HFFc6 (cell line): ENCODE results near the gene BCL2. TPM values are rescaled to one million over a fixed set of nuclear protein-coding genes. Genes with fewer than 3 reads are reported as not detected.

Experiments used
- DNase-seq: peaks from one replicate; pipeline ENCODE4 v3.0.0-alpha.2; 2018
- H3K27ac Mint-ChIP-seq: 2 replicates; pipeline ENCODE4 v1.8.0; 2020; ENCODE audit warnings: mild to moderate bottlenecking, mixed read lengths
- H3K27me3 Mint-ChIP-seq: 2 replicates; pipeline ENCODE4 v1.8.0; 2021; ENCODE audit warnings: mild to moderate bottlenecking, moderate library complexity, mixed read lengths; ENCODE audit not compliant: insufficient read depth
- H3K36me3 Mint-ChIP-seq: 2 replicates; pipeline ENCODE4 v1.8.0; 2021; ENCODE audit warnings: low read depth, mixed read lengths
- H3K4me1 Mint-ChIP-seq: 2 replicates; pipeline ENCODE4 v1.8.0; 2020; ENCODE audit warnings: low read depth, mixed read lengths
- H3K4me3 Mint-ChIP-seq: 2 replicates; pipeline ENCODE4 v1.8.0; 2020; ENCODE audit warnings: mild to moderate bottlenecking, moderate library complexity, mixed read lengths
- H3K9me3 Mint-ChIP-seq: 2 replicates; pipeline ENCODE4 v1.8.0; 2020; ENCODE audit warnings: mild to moderate bottlenecking, mixed read lengths
- total RNA-seq, 6 experiments: library from RNA; stranded (reverse); fragmentation: NEBNext Ultra II Directional; extraction: Animal tissue kit (Norgen Biotek cat#: 25700); gene quantifications; 2 replicates in 1 of 6; 3 replicates in 5 of 6; pipeline ENCODE4 v1.2.3, GENCODE V29; 2021
- TF ChIP-seq, protein P1 (sequence below): fragments of 200-600 bp; sonication (generic); IDR thresholded peaks from 2 replicates; pipeline ENCODE4 v1.5.0; 2021; ENCODE audit warnings: antibody characterized with exemption, mild to moderate bottlenecking

BCL2 gene
- total RNA-seq, 6 experiments from 2014 or later, result 0.17 to 1.1 (median 0.95) TPM

DNA sequence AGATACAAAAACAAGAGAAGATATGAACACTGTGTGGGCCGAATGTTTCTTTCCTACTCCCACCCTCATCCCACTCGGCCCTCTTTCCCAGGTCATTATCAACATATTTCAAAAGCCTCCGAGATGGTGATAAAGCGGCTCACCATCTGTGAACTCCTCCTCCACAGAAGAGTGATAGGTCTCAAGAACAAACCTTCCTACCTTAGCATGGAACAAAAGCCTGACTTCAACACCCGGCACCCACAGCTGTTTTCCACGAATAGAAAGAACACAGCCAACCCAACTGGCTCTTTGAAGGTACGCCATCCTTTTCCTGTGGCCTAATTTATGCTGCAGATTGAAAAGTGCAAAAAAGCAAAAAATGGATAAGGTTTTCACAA lies 28.8 kb downstream of the BCL2 start:
- Mint-ChIP-seq H3K36me3 (no peaks in the 10 kb centered on the region), H3K9me3 (no peaks in the 10 kb centered on the region), H3K4me3 (no peak overlapping the region), H3K4me1 (no peaks in the 10 kb centered on the region), H3K27ac (no peak overlapping the region), H3K27me3 (peaks cover 16% of the 10 kb centered on the region)
- TF ChIP-seq, protein P1, sequence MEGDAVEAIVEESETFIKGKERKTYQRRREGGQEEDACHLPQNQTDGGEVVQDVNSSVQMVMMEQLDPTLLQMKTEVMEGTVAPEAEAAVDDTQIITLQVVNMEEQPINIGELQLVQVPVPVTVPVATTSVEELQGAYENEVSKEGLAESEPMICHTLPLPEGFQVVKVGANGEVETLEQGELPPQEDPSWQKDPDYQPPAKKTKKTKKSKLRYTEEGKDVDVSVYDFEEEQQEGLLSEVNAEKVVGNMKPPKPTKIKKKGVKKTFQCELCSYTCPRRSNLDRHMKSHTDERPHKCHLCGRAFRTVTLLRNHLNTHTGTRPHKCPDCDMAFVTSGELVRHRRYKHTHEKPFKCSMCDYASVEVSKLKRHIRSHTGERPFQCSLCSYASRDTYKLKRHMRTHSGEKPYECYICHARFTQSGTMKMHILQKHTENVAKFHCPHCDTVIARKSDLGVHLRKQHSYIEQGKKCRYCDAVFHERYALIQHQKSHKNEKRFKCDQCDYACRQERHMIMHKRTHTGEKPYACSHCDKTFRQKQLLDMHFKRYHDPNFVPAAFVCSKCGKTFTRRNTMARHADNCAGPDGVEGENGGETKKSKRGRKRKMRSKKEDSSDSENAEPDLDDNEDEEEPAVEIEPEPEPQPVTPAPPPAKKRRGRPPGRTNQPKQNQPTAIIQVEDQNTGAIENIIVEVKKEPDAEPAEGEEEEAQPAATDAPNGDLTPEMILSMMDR, result no peak
- DNase-seq, result no peak

DNA sequence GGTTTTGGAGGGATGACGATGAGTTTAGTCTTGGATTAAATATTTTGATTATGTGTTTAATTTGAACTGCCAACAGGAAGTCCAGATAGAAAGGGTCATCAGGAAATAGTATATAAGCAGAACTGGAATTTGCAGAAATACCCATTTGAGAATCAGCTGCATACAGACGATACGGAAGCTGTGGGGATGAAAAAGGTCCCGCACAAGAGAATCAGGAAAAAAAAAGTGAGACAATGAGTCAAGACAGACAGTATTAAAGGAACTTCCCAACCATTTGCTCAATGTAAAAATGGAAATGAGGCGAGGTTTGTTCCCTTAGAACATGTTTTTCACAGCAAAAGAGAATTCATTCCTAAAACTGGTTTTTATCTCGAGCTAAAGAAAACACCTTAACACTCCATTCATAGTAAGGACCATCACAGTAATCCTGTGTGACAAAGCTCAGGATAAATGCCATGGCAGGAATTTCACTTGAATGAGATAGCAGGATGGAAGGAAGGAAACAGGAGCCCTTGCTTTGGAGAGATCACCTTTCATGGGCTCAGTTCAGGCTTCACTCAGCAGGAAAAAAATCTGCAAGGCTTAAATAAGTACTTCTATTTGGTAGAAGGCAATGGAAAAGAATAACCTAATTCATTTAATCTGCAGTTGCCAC lies 29.3 kb downstream of the BCL2 start:
- TF ChIP-seq, protein P1, result no peak
- no peak overlapping the region for H3K4me3 Mint-ChIP-seq
- H3K4me1 Mint-ChIP-seq, result no peaks in the 10 kb centered on the region
- DNase-seq, result no peak
- no peaks in the 10 kb centered on the region for H3K9me3 Mint-ChIP-seq
- H3K27me3 Mint-ChIP-seq, result peaks cover 18% of the 10 kb centered on the region
- H3K36me3 Mint-ChIP-seq, result no peaks in the 10 kb centered on the region
- no peak overlapping the region for H3K27ac Mint-ChIP-seq

DNA sequence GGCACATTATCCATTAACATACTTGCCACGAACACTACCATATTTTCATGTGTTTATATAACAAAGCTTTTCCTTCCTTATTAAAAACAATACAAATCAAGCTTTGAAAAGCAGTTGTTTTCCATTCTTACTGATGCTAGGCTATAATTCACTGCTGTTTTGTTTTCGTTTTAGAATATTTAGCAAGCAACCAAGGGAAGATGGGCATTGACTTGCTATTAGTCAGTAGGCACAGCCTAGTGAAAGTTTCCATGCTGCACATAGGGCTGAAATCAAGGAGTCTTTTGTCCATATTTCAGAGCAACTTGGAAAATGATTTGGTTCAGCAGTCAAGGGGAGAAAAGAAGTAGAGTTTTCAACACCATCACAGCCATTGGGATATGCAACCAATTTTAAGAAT lies 31.3 kb downstream of the BCL2 start:
- Mint-ChIP-seq H3K4me3 (no peak overlapping the region), H3K9me3 (no peaks in the 10 kb centered on the region), H3K27ac (no peak overlapping the region), H3K4me1 (no peaks in the 10 kb centered on the region), H3K27me3 (peaks cover 30% of the 10 kb centered on the region), H3K36me3 (no peaks in the 10 kb centered on the region)
- TF ChIP-seq, protein P1, result no peak
- DNase-seq, result no peak

DNA sequence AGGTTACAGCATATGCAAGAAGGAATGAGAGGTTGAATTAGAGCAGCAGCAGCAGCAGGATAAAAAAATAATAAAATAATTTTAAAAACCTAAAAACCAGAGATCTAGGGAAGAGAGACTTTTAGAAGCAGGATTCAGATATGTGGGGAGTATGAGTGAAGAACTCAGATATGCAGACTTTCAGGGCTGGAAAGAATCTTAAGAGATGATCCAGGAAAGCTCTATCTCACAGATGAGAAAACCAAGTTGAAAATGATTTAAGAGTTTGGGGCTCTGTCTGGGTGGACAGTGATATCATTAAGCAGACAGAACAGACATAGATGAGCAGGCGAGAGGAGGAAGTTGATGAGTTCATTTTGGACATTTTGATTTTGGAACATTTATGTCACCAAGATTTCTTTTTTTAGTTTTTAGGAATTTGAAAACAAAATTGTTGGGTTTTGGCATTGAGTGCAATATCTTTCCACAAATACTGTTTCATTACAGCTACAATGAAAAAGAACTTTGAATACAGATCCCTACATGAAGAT lies 31.8 kb downstream of the BCL2 start:
- Mint-ChIP-seq H3K27me3 (peaks cover 30% of the 10 kb centered on the region), H3K4me3 (no peak overlapping the region), H3K9me3 (no peaks in the 10 kb centered on the region), H3K4me1 (no peaks in the 10 kb centered on the region), H3K36me3 (no peaks in the 10 kb centered on the region), H3K27ac (no peak overlapping the region)
- DNase-seq, result no peak
- TF ChIP-seq, protein P1, result no peak

DNA sequence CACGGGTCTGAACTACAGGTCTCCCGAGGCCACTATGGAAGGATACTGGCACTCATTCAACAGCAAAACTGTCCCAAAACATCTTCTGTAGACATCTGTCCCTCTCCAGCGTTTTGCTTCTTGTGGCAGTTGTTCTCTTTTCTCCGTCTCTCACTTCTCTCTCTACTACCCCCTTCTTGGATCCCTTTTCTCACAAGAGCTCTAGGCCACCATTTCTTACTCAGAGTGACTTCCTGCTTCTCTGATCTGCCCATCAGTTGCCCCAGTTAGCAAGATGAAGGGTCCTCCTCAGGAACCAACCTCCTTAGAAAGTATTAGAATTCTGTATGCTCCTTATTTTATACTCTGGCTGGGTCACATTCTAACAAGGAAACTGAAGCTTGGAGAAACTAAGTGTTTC lies 32.6 kb downstream of the BCL2 start:
- Mint-ChIP-seq H3K27ac (no peak overlapping the region), H3K36me3 (no peaks in the 10 kb centered on the region), H3K27me3 (peaks cover 30% of the 10 kb centered on the region), H3K9me3 (no peaks in the 10 kb centered on the region), H3K4me3 (no peak overlapping the region), H3K4me1 (no peaks in the 10 kb centered on the region)
- no peak for DNase-seq
- TF ChIP-seq, protein P1, result no peak
